Measurements from ENCODE around the gene P2RX3. TPM values are rescaled to one million over a fixed set of nuclear protein-coding genes. Genes with fewer than 3 reads are reported as not detected.
A peak's percentile ranks its signal among the peaks of the same experiment; 100 is the strongest.

P2RX3 gene
- total RNA-seq, 4 donors from 2014 or later = not detected

DNA sequence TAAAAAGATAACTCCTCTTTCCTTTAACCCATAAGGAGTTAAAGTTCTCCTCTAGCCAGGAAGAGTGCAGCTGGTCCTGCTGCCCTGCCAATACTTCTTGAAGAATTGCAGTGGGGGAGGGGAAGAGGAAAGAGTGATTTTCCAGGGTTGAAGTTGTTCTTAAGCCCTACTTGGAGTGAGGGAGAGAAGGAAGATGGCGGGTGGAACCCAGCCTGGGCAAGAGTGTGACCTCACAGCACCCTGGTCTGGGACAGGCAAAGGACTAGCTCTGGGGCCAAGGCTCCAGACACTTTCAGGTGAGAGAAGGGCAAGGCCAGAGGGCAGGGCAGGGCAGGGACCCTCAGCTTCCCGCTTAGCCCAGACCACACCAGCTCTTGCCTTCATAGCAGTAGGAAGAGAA, 20.0 kb upstream of the P2RX3 start:
- intact Hi-C loops (cut with DNase I; ENCODE audit: low total_unique reads) = no loop called here

GRCh38 chr11:57320067-57320718, 18.0 kb upstream of the P2RX3 start:
- TF ChIP-seq, protein P1, sequence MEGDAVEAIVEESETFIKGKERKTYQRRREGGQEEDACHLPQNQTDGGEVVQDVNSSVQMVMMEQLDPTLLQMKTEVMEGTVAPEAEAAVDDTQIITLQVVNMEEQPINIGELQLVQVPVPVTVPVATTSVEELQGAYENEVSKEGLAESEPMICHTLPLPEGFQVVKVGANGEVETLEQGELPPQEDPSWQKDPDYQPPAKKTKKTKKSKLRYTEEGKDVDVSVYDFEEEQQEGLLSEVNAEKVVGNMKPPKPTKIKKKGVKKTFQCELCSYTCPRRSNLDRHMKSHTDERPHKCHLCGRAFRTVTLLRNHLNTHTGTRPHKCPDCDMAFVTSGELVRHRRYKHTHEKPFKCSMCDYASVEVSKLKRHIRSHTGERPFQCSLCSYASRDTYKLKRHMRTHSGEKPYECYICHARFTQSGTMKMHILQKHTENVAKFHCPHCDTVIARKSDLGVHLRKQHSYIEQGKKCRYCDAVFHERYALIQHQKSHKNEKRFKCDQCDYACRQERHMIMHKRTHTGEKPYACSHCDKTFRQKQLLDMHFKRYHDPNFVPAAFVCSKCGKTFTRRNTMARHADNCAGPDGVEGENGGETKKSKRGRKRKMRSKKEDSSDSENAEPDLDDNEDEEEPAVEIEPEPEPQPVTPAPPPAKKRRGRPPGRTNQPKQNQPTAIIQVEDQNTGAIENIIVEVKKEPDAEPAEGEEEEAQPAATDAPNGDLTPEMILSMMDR (IDR thresholded peaks at IDR 0.05) = no peak
- no peak for TF ChIP-seq POLR2A (IDR thresholded peaks at IDR 0.05)
- intact Hi-C loops (cut with DNase I; ENCODE audit: low total_unique reads) = no loop called here
- 41 to 44% methylated on average over 18 to 22 of the region's 22 CpGs for WGBS, 2 donors
- no peak overlapping the region for H3K4me3 ChIP-seq (ENCODE audit: low read depth, poor library complexity, severe bottlenecking)
- no peak for DNase-seq (ENCODE audit: low spot score in 2 of 2)

More for the DNA sequence above, 20.0 kb upstream of the P2RX3 start:
- TF ChIP-seq, protein P1 (IDR thresholded peaks at IDR 0.05) = no peak
- TF ChIP-seq POLR2A (IDR thresholded peaks at IDR 0.05) = no peak
- H3K4me3 ChIP-seq (ENCODE audit: low read depth, poor library complexity, severe bottlenecking) = no peak overlapping the region
- DNase-seq (ENCODE audit: low spot score in 2 of 2) = no peak
- 19 to 36% methylated on average over 2 of the region's 2 CpGs for WGBS, 2 donors

- no peak for DNase-seq (ENCODE audit: low spot score in 2 of 2)
- WGBS, 2 donors = 44 to 55% methylated on average over 2 of the region's 2 CpGs
- intact Hi-C loops (cut with DNase I; ENCODE audit: low total_unique reads) = no loop called here
- H3K4me3 ChIP-seq (ENCODE audit: low read depth, poor library complexity, severe bottlenecking) = no peak overlapping the region
- TF ChIP-seq, protein P1 (IDR thresholded peaks at IDR 0.05) = no peak
- no peak for TF ChIP-seq POLR2A (IDR thresholded peaks at IDR 0.05)
Observed at GRCh38 chr11:57320719-57321387, 17.3 kb upstream of the P2RX3 start.

DNA sequence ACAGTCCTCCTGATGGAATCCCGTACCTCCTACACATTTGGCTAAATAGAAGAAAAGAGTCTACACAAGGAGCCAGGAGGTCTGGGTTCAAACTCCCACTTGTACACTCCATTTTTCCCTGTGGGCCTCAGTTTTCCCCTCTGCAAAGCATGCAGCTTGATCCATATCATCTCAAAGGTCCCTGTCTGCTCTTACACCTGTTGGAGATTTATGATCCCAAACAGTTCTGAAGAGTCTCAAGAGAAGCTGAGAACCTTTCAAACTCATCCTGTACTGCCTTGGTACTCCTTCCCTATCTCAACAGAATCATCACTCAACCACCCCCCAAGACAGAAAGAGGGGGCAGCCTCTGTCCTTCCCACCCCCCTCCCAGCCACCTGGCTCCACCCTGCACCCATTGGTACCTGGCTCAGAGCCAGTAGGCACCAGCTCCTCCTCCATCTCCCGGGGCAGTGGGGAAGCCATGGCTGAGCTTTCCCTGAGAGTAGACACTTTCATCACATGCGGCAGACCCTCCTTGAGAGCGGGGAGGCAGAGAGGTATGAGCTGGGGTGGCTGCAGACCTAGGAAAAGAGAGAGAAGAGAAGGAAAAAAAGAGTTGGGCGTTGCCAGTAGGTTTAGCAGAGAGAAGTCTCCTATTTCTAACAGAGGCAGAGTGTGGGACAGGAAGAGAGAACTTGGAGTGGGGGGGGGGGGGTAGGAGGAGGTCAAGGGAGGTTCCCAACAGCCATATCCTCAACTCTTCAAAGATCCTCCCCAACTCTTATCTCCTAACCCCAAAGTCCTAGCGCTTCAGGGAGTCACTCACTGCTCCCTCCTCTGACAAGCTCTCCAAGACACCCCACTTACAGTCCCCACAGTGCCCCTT, 16.5 kb upstream of the P2RX3 start:
- intact Hi-C loops (cut with DNase I; ENCODE audit: low total_unique reads) = no loop called here
- WGBS, 2 donors = 16 to 21% methylated on average over 6 of the region's 6 CpGs
- no peak for TF ChIP-seq POLR2A (IDR thresholded peaks at IDR 0.05)
- TF ChIP-seq, protein P1 (IDR thresholded peaks at IDR 0.05) = no peak
- peak overlapping the region; percentile 21 for H3K4me3 ChIP-seq (ENCODE audit: low read depth, poor library complexity, severe bottlenecking)
- no peak for DNase-seq (ENCODE audit: low spot score in 2 of 2)

- H3K4me3 ChIP-seq (ENCODE audit: low read depth, poor library complexity, severe bottlenecking) = peak overlapping the region; percentile 21
- WGBS, 2 donors = 13% methylated on average over 13 of the region's 13 CpGs
- TF ChIP-seq, protein P1 (IDR thresholded peaks at IDR 0.05) = no peak
- TF ChIP-seq POLR2A (IDR thresholded peaks at IDR 0.05) = no peak
- intact Hi-C loops (cut with DNase I; ENCODE audit: low total_unique reads) = no loop called here
- peak; percentile 93 to 97 for DNase-seq (ENCODE audit: low spot score in 2 of 2)
Observed at GRCh38 chr11:57322256-57323166, 15.6 kb upstream of the P2RX3 start.
